ENCODE data around the gene ABHD17A. TPM values are rescaled to one million over a fixed set of nuclear protein-coding genes. Genes with fewer than 3 reads are reported as not detected.

ABHD17A gene
- total RNA-seq, 2 experiments from 2014 or later, result 185 to 194 TPM

Other genes with a start within 250 kb of the ABHD17A start
- 100 to 1,000 TPM; 102 to 109 TPM for gene TCF3, start 232.9 kb downstream of the ABHD17A start, total RNA-seq
- not detected for gene ONECUT3, start 132.0 kb downstream of the ABHD17A start, total RNA-seq
- gene ATP8B3, start 73.2 kb downstream of the ABHD17A start, total RNA-seq, result 10 to 100 TPM; 17.0 to 18.6 TPM
- 10 to 100 TPM; 57.9 to 60.4 TPM for gene REXO1, start 37.0 kb downstream of the ABHD17A start, total RNA-seq
- 10 to 100 TPM; 21.5 to 21.8 TPM for gene KLF16, start 21.9 kb downstream of the ABHD17A start, total RNA-seq
- gene ADAT3, start 19.9 kb upstream of the ABHD17A start, total RNA-seq, result 1 to 10 TPM; 7.6 to 9.3 TPM
- 10 to 100 TPM; 35.1 to 35.2 TPM for gene SCAMP4, start 19.9 kb upstream of the ABHD17A start, total RNA-seq
- gene CSNK1G2, start 55.7 kb upstream of the ABHD17A start, total RNA-seq, result 100 to 1,000 TPM; 127 to 134 TPM
- 10 to 100 TPM; 55.0 to 61.4 TPM for gene BTBD2, start 130.2 kb upstream of the ABHD17A start, total RNA-seq
- gene MKNK2, start 165.7 kb upstream of the ABHD17A start, total RNA-seq, result 100 to 1,000 TPM; 319 to 341 TPM
- 100 to 1,000 TPM; 190 to 200 TPM for gene MOB3A, start 210.8 kb upstream of the ABHD17A start, total RNA-seq
- gene IZUMO4, start 211.4 kb upstream of the ABHD17A start, total RNA-seq, result 10 to 100 TPM; 16.0 to 17.7 TPM

Measured in activated naive CD8-positive, alpha-beta T cell treated with anti-CD3 and anti-CD28 coated beads, Interleukin-2, amount 10 ng/mL, durations not matched to agents 7 days and 5 days (primary cell).